Fibroblast of lung (primary cell): ENCODE data around the gene ASB12. TPM values are rescaled to one million over a fixed set of nuclear protein-coding genes. Genes with fewer than 3 reads are reported as not detected.

Experiments
- DNase-seq, 2 donors: peaks; one replicate each; pipeline versions ENCODE4 v3.0.0 to v3.0.0-alpha.2; 2010; ENCODE audit warnings: low read depth in 2 of 2
- H2AFZ ChIP-seq: 2 replicates; pipeline ENCODE4 v1.5.1; 2012; ENCODE audit warnings: low read length, control low read depth, inconsistent platforms
- H3K27ac ChIP-seq: 2 replicates; pipeline ENCODE4 v1.5.1; 2011; ENCODE audit warnings: low read length, control low read depth; ENCODE audit not compliant: insufficient read depth
- H3K27me3 ChIP-seq: 2 replicates; pipeline ENCODE4 v1.5.1; 2011; ENCODE audit warnings: mild to moderate bottlenecking, low read length; ENCODE audit not compliant: control insufficient read depth, insufficient read depth
- H3K36me3 ChIP-seq: 2 replicates; pipeline ENCODE4 v1.5.1; 2011; ENCODE audit warnings: low read length; ENCODE audit not compliant: control insufficient read depth, insufficient read depth
- H3K4me1 ChIP-seq: 2 replicates; pipeline ENCODE4 v1.5.1; 2011; ENCODE audit warnings: low read length; ENCODE audit not compliant: control insufficient read depth, insufficient read depth; ENCODE audit errors: extremely low read depth
- H3K4me2 ChIP-seq: 2 replicates; pipeline ENCODE4 v1.5.1; 2011; ENCODE audit warnings: low read length, control low read depth; ENCODE audit not compliant: insufficient read depth; ENCODE audit errors: extremely low read depth
- H3K4me3 ChIP-seq, 4 experiments: fragments of 200-600 bp in 1 of 4; sonication (generic) in 1 of 4; replicated peaks in 1 of 4; 2 replicates each; pipeline ENCODE4 v1.5.1; 2011 to 2016; ENCODE audit warnings: low read length in 4 of 4, low read depth in 3 of 4, mild to moderate bottlenecking in 3 of 4, control low read depth in 2 of 4, inconsistent platforms in 1 of 4, mixed read lengths in 1 of 4; ENCODE audit not compliant: insufficient read depth in 1 of 4; ENCODE audit errors: control extremely low read depth in 1 of 4
- H3K79me2 ChIP-seq: 2 replicates; pipeline ENCODE4 v1.5.1; 2012; ENCODE audit warnings: mild to moderate bottlenecking, low read length, inconsistent platforms; ENCODE audit not compliant: control insufficient read depth, insufficient read depth
- H3K9ac ChIP-seq: 2 replicates; pipeline ENCODE4 v1.5.1; 2011; ENCODE audit warnings: mild to moderate bottlenecking, low read length, control low read depth; ENCODE audit not compliant: insufficient read depth
- H3K9me3 ChIP-seq: 2 replicates; pipeline ENCODE4 v1.5.1; 2012; ENCODE audit warnings: low read depth, low read length; ENCODE audit not compliant: control insufficient read depth, insufficient read depth
- H4K20me1 ChIP-seq: 2 replicates; pipeline ENCODE4 v1.5.1; 2011; ENCODE audit warnings: low read length; ENCODE audit not compliant: control insufficient read depth, insufficient read depth; ENCODE audit errors: extremely low read depth
- CTCF ChIP-seq, 2 donors: IDR thresholded peaks in 1 of 2; conservative IDR thresholded peaks in 1 of 2; 1 replicate in 1 of 2; 2 replicates in 1 of 2; pipeline ENCODE4 v1.5.1; 2011 to 2012; ENCODE audit warnings: low read length in 2 of 2, control low read depth in 1 of 2, inconsistent platforms in 1 of 2, low read depth in 1 of 2, mild to moderate bottlenecking in 1 of 2
- EZH2 ChIP-seq: IDR thresholded peaks from 2 replicates; pipeline ENCODE4 v1.5.1; 2012; ENCODE audit warnings: low read length, control low read depth, mild to moderate bottlenecking; ENCODE audit errors: missing control alignments
- polyA plus RNA-seq, 2 donors: library from polyadenylated mRNA; depleted of rRNA in 1 of 2; stranded (reverse) in 1 of 2; unstranded in 1 of 2; fragments of >200 nt; gene quantifications; 2 replicates each; pipeline ENCODE4 v1.2.1, GENCODE V29; 2011 to 2012; ENCODE audit warnings: missing spikeins in 1 of 2
- total RNA-seq: library from RNA; depleted of rRNA; stranded (reverse); fragments of >200 nt; gene quantifications from 2 replicates; pipeline ENCODE4 v1.2.1, GENCODE V29; 2014

Gene ASB12
- total and polyA plus RNA-seq, 2 donors (not counting 1 experiment from before 2014, with no cell fraction given): not detected

DNA sequence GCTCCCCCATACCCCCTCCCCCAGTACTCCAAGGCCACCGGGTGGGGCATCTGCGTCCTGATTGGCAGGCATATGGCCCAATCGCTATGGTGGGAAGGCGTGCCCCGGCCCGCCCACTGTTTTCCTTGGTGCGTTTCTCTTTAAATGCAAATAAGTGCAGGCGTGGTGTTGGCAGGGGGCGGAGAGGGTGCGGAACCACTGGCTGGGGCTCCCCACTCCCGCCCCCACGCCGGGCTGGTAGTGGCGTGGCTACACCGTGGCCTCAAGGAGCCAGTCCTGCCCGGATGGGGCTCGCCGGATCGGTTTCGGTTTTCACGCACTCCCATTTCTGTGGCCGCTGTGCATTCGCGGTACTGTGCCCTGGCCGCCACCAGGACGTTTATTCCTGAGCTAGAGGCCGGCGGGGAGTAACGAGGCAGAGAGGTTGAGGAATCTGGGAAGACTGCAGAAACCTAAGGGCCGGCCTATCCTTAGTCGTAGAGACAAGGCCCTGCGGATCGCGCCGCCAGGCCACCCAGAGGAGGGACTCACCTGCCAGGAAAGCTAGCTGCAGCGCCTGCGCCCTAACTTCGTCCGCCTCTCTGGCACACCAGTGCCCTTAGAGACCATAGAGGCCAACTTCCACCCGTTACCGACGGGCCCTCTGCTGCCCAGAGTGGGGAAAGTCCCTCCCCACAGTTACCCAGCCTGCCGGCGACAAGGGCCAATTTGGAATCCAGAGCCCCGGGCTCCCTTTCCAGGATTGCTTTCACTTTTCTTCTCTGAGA, 24.5 kb downstream of the ASB12 start:
- peak overlapping the region; percentile 51 for H3K4me2 ChIP-seq
- no peaks in the 10 kb centered on the region for H3K4me1 ChIP-seq
- peak overlapping the region; percentile 48 for H3K9ac ChIP-seq
- H3K27me3 ChIP-seq: no peaks in the 10 kb centered on the region
- no peaks in the 10 kb centered on the region for H4K20me1 ChIP-seq
- peak overlapping the region; percentile 78 for H3K27ac ChIP-seq
- peak; percentile 90 to 91 for DNase-seq
- H3K79me2 ChIP-seq: no peaks in the 10 kb centered on the region
- H3K36me3 ChIP-seq: no peaks in the 10 kb centered on the region
- peak overlapping the region; percentile 51 to 68 (median 60) for H3K4me3 ChIP-seq
- no peaks in the 10 kb centered on the region for H3K9me3 ChIP-seq
- peak overlapping the region; percentile 63 for H2AFZ ChIP-seq
- no peak for TF ChIP-seq CTCF (conservative IDR thresholded peaks at IDR 0.05 in 1 of 2, IDR thresholded peaks at IDR 0.05 in 1 of 2; ENCODE audit: low read depth in 1 of 2, low read length in 2 of 2)
- TF ChIP-seq EZH2: no peak

DNA sequence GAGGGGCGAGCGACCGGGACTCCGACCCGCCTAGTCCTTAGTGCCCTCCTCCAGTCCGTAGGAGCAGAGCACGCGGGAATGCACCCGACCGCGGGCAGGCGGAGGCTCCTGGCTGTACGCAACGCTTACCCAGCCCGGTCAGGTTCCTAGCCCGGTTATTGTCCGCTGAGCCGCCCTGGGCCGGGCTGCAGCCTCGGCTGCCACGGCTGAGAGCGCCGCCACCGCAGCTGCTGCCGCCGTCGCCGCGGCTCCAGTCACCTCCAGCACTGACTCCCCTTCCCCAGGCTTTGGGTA, 25.0 kb downstream of the ASB12 start, which contains the start of gene AMER1:
Gene AMER1, minus strand, starts transcription at position 268 of the 294 bp plus-strand sequence. CDS start 12,422 bp downstream, outside the sequence.
- no peak for TF ChIP-seq EZH2
- DNase-seq: no peak

GRCh38 chrX:64204701-64205440, 25.5 kb downstream of the ASB12 start:
- H3K4me2 ChIP-seq: peak overlapping the region; percentile 78
- peak overlapping the region; percentile 51 to 68 (median 60) for H3K4me3 ChIP-seq
- H4K20me1 ChIP-seq: no peaks in the 10 kb centered on the region
- no peaks in the 10 kb centered on the region for H3K36me3 ChIP-seq
- TF ChIP-seq CTCF (conservative IDR thresholded peaks at IDR 0.05 in 1 of 2, IDR thresholded peaks at IDR 0.05 in 1 of 2; ENCODE audit: low read depth in 1 of 2, low read length in 2 of 2) (no peak), EZH2 (no peak)
- no peaks in the 10 kb centered on the region for H3K79me2 ChIP-seq
- no peaks in the 10 kb centered on the region for H3K4me1 ChIP-seq
- peak overlapping the region; percentile 63 for H2AFZ ChIP-seq
- H3K27me3 ChIP-seq: no peaks in the 10 kb centered on the region
- peak overlapping the region; percentile 55 for H3K9ac ChIP-seq
- peak; percentile 34 to 36 for DNase-seq
- H3K27ac ChIP-seq: peak overlapping the region; percentile 67
- H3K9me3 ChIP-seq: no peaks in the 10 kb centered on the region

More for the DNA sequence above, 25.0 kb downstream of the ASB12 start, which contains the start of gene AMER1:
- peak within 1 kb of the TSS; percentile 78 for H3K4me2 ChIP-seq
- H2AFZ ChIP-seq: peak within 1 kb of the TSS; percentile 63
- peak within 1 kb of the TSS; percentile 78 for H3K27ac ChIP-seq
- peak within 1 kb of the TSS; percentile 55 for H3K9ac ChIP-seq
- H3K4me1 ChIP-seq: no peaks in the 10 kb centered on the region
- H3K36me3 ChIP-seq: no peaks in the 10 kb centered on the region
- no peaks in the 10 kb centered on the region for H3K27me3 ChIP-seq
- H3K4me3 ChIP-seq: peak within 1 kb of the TSS; percentile 51 to 68 (median 60)
- no peaks in the 10 kb centered on the region for H3K9me3 ChIP-seq
- H3K79me2 ChIP-seq: no peaks in the 10 kb centered on the region
- H4K20me1 ChIP-seq: no peaks in the 10 kb centered on the region
